COLO829 (cell line): Measurements from ENCODE around the gene ADGRD1.
"Not testable (repeated sequence)": the region's sequence is repeated elsewhere in the genome, so short reads cannot be mapped to it uniquely, and the experiment has no call there.

ENCODE experiments used
- DNase-seq: peaks from one replicate; pipeline ENCODE4 v3.0.0; 2012; ENCODE audit warnings: low spot score

ADGRD1 gene

DNA sequence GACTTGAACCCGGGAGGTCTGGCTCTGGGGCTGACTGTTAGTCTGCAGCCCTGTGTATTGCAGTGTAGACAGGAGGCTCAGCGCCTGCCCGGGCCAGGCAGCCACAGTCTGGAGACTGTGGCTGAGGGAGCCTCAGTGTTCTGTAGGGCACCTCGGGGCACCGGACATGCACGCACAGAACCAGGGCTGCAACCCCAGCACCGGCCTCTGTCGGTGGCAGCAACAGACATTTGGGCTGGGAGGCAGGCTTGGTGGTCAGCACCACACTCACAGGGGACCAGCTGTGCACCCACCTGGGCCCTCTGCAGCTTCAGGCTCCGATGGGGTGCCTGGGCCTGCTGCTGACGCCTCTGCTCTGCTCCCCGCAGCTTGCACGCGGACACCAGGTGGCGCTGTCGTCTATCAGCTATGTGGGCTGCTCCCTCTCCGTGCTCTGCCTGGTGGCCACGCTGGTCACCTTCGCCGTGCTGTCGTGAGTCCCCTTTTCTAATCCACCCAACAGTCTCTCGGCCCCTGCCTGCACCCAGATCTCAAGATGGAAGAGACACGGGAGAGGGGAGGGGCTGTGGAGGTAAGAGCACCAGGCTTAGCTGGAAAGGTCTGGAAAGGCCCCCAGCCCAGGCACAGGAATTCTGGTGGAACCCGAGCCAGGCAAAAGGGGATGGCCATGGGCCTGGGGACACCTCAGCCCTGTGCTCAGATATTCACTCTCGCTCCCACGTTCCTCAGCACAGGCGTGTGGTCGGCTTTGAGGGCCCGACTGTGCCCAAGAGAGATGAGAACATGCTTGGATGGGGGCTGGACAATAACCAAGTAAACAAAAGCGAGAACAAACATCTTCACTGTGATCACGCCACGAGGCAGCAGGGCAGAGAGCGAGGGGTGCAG lies 151.0 kb downstream of the ADGRD1 start:
- peak; percentile 40 for DNase-seq

DNA sequence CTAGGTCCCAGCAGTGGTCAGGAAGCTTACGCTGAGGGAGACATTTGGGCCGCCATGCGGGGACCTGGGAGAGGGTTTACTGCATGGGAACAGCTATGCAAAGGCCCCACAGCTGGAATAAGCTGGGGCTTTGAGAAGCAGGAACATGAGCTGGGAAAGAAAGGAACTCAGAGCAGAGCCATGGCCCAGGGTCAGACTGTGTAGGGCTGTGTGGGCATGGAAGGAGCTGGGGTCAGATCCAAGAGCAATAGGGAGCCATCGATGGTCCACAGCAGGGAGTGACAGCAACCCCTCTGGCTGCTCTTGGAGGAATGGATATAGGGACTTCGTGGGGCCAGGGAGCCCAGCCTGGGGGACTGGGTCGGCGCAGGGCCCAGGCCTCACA lies 151.6 kb downstream of the ADGRD1 start:
- DNase-seq = no peak

DNA sequence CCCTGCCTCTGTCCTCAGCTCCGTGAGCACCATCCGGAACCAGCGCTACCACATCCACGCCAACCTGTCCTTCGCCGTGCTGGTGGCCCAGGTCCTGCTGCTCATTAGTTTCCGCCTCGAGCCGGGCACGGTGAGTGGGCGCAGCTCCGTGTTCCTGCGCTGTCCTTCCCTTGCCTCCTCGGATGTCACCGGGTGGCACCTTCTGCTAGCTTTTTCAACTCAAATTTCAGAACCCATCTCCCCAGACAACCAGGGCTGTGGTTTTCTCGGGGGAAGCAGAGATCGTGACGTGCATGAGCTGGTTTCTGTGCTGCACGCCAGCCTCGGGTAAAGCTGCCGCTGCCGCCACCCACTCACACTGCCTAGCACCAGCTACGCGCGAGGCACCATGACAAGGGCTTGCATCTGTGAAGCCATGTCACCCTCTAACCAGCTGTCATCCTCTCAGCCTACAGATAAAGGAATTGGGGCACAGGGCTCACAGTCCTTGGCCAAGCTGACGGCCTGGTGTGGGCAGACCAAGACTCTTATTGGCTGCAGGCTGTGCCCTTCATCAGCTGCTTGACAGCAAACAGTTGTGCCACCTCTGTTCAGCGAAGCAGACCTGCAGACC lies 152.1 kb downstream of the ADGRD1 start:
- no peak for DNase-seq

DNA sequence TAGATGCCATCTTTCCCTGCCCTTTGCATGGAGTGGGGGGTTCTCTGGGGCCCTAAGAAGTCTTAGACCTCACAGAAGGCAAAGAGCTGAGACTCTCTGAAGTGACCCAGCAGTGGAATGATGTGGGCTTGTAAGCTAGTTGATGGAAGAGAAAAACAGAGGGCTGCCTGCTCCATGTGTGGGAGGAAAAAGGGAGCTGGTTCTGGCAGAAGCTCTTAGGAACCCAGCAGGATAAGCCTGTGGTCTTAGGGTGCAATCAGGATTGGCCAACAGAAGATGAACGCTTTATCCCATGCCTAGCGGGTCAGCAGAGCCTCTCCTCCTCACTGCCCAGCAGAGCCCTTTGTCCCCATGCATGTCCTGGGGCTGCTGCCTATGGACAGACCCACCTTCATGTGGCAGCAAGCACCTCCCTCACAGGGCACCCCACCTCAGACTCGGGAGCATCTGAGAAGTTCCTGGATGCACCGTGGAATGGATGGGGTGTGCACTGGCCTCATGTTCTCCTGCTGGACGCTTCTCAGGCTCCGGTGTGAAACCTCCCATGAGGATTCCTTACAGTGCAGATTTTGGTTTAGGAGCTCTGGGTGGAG lies 152.7 kb downstream of the ADGRD1 start:
- DNase-seq = no peak

DNA sequence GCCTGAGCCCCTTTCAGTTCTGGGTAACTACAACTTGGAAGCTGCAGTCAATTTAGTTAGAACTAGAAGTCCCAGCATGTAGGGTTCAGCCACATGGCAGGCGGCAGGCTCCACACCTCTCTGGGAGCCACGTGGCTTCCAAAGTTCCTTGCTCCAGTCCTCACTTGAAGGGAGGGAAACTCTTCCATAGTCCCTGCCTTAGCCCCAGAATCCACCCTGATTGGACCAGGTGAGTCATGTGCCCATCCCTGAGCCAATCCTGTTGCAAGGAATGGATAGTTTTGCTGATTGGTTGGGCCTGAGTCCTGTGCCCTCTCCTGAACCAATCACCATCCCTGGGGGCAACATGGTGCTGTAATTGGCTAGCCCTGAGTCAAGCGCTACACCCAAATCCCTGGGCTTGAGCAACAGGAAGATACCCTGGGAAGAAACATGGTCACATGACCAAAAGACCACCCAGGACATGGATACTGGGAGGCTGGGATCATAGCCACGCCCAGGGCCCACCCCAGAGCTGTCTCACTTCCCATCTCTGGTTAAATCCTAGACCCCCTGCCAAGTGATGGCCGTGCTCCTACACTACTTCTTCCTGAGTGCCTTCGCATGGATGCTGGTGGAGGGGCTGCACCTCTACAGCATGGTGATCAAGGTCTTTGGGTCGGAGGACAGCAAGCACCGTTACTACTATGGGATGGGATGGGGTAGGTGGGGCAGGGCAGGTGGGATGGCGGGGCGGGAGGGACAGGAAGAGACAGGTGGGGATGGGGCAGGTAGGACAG lies 154.7 kb downstream of the ADGRD1 start:
- DNase-seq = no peak

DNA sequence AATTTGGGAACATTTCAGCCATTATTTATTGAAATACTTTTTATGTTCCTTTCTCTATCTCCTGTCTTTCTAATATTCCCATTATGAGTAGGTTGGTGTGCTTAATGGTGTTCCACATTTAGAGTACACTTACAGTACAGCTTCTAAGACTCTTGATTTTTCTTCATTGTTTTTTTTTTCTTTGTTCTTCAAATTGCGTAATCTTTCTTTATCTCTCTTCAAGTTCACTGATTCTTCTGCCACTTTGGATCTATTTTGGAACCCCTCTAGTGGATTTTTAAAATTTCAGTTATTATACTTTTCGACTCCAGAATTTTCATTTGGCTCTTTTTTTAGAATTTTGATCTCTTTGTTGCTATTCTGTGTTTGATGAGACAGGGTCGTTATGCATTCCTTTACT lies 157.7 kb downstream of the ADGRD1 start:
- no peak for DNase-seq

DNA sequence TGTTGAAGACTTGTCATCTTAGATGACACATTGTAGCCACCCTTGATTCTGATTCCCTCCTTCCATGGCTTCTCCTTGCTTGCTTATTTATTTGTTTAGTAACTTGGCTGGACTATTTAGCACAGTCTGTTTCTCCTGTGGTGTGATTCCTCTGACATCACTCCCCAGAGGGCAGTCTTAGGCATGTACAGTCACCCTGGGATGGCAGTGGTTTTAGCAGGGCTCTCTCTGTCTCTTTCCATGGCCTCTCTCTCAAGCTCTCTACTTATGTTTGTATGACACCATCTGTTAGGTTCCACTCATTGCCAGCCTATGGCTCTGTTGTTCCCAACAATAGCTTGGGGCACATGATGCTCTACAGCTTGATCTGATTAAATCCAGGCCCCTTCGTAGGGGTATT lies 158.3 kb downstream of the ADGRD1 start:
- DNase-seq = no peak

DNA sequence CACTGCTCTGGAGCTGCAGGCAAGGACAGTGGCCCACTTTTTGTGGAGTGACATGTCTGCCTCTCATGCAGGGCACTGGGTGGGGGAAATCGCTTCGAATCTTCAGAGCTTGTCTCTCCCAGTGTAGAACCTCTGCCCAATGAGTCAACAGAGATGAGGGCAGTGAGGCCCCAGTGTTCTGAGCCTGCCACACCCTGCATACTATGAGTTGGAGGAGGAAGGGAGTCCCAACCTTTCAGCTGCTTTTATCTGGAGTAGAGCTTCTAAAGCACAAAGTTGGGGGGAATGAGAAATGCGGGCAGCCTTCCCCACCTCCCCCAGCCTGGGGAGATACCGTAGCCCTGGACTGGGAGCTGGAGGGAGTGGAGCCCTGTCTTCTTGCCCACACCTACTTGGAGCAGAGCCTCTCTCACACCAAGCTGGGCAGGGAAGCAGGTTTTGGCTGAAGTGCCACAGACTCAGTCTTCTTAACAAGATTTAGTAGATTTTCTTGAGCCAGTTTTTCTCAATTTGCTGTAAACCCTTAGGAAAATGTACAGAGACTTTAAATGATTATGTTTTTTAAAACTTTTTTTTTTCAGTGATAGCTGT lies 159.1 kb downstream of the ADGRD1 start:
- no peak for DNase-seq

DNA sequence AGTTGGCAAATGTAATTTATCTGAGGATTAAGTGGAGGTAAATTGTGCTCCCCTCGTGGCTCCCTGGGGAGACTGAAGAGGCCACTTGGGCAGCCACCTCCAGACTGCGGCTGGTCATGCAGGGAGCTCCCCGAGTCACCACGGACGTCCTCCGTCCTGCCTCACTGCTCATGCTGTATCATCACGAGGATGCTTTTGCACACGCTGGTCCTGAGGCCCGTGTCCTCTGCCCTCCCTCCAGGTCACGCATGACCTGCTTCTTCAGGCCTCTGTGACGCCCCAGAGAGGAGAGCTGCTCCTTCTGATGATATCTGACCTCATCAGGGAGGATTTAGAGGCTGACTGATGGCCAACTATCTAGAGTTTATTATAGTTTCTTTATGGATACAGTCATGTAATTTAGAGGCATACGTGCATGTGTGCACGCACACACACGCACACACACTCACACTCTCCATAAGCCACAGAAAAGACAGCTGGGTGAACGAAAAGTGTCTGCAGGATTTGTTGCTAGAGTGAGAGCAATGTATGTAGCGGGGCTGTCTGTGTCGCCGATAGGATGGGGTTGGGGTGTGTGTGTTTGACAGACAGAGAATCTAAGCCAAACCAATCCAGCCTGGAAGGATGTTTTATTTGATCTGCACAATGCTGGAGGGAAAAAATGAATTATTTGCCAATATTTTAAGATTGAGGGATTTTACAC lies 160.0 kb downstream of the ADGRD1 start:
- DNase-seq = no peak

DNA sequence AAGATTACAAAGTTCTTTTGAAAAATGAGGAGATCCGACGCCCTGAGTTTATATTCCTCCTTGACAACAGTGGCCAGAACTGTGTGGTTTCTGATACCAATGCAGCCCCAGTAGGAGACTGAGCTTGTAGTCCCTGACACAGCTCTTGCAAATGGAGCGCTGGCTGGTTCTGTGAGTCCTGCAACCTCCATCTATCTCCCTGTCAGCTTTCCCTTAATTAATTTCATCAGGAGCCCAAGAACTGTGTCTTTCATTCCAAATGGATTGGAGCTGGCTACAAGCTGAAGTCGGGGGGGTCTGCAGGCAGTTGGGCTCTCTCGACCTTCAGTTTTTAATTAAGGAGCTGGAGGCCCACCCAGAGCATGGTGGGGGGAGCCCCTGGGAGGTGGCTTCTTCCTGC lies 160.6 kb downstream of the ADGRD1 start:
- DNase-seq = no peak

DNA sequence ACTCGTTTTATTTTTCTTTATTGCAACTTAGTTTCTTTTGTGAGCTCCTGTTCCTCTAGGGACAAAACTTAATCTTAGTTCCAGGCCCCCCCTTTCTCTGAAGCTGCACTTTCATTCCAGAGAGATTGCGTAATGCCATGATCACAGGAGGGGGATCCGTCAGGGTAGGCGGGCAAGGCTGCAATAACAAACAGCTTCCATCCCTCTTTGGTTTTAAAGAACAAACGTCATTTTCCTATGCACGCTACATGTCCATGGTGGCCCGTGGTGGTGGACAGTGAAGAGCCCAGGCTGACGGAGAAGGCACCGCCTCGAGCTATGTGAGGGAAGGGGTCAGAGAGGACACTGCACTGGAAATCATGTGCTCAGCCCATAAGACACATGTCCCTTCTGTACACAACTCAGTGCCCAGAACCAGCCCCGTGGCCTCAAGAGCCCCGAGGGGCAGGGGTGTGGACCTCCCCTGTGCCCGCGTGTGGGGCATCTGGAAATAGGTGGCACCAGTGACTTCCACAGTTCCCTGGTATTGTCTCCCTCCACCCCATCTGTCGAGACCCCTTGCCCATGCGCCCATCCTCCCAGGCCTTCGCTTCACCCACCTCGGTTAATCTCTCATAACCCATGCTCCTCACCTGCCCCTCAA lies 161.4 kb downstream of the ADGRD1 start:
- no peak for DNase-seq

DNA sequence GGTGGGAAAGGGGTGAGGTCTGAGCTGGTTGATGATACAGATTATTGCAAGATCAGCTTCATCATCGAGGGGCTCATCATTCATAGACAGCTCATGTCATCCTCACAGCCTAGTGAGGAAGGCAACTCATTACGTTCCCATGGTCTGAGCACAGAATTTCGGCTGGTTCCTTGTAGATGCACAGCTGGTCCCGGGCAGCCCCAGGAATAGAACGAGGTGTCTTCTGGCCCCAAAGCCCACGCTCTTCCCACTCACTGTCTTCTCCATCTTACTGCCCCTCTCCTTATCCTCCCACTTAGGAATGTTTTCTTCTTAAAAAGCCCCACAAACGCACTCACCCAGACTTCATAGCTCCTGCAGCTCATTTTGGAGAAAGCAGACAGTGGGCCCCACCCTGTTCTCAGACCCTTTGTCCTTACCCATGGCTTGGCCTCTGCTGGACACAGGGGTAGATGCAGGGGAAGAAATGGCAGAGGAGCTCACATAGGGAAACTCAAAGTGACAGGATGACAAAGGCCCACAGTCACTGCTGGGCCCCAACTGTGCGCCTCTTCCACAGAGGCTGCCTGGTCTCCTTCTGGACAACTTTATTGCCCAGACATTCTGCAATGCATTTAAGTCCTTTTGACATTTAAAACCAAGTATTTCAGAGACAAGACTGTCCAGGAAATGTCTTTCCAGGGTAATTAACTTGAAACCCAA lies 162.2 kb downstream of the ADGRD1 start:
- no peak for DNase-seq

DNA sequence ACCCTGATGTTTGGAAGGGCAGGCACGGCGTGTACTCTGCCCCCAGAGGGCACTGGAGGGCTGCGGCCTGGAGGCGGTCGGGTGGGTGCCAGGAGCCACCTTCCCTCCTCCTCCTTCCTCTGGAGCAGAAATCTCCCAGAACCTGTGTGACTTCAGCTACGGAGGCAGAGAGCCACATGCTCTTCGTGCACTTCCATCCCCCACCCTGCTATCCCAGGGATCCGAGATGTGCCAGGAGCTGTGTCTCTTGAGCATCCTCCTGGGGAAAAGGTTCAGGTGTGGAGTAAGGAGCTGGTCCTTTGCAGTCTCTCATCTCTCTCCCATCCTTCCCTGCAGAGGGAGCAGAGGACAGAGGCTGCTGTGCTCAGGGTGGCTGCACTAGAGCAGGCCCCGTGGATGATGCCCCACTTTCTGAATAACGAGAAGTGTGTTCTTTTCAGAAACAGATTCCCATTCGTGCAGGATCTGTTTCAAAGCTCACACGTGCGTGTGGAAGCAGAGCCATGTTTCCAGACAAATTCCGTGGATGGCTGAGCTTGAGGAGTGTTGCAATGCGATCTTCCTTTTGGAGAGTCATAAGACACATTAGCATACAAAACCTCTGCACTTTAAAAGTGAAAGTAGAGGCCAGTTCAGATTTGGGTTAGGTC lies 162.9 kb downstream of the ADGRD1 start:
- DNase-seq = no peak

DNA sequence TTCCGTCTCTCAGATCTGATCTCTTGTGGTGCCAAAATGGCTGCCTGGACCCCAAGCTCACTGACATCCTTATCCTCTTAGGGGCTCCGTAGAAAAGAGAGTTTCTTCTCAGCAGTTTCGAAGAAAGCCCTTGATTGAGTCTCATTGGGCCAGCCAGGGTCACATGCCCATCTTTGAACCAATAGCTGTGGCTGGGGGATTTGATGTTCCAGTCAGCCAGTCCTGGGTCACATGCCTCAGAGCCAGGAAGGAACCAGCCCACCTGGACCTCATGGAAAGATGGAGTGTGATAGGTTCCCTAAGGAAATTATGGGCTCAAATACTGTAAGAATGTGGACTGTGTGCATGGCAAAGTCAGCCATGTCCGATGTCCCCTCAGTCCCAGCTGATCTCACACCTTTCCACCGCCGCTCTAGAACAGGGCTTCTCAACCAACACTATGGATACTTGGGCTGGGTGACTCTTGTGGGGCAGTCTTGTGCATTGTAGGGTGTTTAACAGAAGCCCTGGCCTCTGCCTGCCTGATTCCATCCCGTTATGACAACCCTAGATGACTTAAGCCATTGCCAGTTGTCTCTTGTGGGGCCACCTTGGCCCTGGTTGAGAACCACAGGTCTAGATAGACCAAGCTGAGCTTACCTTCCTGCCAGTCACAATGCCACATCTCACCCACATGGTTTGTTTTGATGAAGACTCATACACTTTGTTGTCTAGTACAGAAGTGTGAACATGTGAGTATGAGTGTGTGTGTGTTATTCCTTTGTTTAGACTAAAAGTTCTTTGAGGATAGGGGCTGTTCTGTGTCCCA lies 163.9 kb downstream of the ADGRD1 start:
- DNase-seq = no peak

DNA sequence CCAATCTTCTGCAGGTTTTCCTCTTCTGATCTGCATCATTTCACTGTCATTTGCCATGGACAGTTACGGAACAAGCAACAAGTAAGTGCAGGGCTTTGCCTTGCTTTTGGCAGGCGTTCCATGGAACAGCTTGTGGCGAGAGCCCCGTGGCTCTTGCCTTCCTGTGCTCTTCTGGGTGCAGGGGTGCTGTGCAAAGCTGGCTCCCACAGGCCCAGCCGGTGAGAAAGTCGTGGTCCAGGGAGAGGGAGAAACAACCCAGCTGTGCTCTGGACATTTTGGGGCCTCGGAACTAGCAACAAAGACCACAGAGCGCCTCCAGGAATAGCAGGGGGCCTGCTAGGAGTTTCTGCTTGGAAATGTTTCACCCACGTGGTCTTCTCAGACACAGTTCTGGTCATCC lies 164.7 kb downstream of the ADGRD1 start:
- DNase-seq = no peak

DNA sequence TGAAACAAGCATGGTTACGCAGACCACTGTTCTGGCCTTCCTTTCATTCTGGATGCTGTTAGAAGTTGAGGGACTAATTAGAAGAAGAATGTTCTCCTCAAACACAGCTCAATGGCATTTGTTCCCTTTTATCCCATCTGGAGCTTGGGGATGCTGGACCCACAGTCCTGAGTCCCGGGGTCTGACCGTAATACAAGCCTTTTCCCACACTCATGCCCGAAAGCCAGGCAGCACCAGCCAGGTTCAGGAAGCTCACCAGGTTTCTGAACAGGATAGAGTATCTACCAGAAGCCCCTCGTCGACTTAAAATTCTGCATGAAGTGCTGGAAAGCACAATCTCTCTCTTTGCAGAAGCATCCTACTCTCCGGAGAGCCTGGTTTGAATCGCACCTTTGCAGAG lies 165.6 kb downstream of the ADGRD1 start:
- not testable (repeated sequence) for DNase-seq

DNA sequence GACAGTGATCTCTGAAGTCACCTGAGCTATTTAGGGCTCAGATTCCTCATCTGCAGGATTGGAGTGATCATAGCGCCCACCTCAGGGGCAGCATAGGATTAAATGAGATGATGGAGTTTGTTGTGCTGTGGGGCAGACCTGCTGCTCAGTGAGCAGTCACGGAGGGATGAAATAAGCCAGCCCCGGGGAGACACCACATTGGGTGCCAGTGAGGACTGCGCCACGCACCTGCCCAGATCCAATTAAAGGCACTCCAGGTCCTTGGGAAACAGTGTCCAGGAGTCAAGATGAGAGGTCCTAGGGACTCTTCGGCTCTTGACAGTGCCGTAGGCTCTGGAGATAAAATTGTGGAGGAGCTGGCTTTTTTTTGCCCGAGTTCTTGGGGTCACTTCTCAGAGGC lies 166.2 kb downstream of the ADGRD1 start:
- no peak for DNase-seq

DNA sequence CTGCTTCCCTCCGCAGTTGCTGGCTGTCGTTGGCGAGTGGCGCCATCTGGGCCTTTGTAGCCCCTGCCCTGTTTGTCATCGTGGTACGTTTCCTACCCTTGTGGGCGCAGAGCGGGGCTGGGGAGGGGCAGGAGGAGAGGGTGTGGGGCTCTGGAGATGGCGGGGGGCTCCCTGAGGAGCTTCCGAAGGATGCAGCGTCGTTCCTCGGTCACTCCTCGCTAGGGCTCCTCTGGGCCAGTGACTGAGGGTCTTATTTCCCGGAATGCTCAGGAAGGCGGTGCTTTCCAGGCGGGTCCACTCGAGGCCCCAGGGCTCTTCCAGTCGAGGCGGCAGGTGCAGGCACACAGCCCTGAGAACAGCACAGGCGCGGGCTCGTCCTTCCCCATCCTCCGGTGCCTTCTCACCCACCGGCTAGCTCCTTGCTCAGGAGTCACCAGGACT lies 167.1 kb downstream of the ADGRD1 start:
- no peak for DNase-seq
